Mucosa of descending colon (tissue), 3 donors: Measurements from ENCODE around the gene LRP1B. TPM values are rescaled to one million over a fixed set of nuclear protein-coding genes. Genes with fewer than 3 reads are reported as not detected.

ENCODE experiments used
- ATAC-seq: fragments of 200-7000 bp; cut with Tn5 transposase; one replicate; pipeline ENCODE4 v1.9.1; 2020; ENCODE audit warnings: mild to moderate bottlenecking, moderate library complexity
- DNase-seq, 3 donors: peaks; one replicate each; pipeline ENCODE4 v3.0.0-alpha.2; 2020
- H3K36me3 ChIP-seq: fragments of 200-600 bp; one replicate; pipeline ENCODE4 v1.8.0; 2021; ENCODE audit warnings: low read depth, mild to moderate bottlenecking
- H3K4me1 ChIP-seq: fragments of 200-600 bp; one replicate; pipeline ENCODE4 v1.8.0; 2021; ENCODE audit warnings: low read depth, mild to moderate bottlenecking
- H3K4me3 ChIP-seq: fragments of 200-600 bp; one replicate; pipeline ENCODE4 v1.8.0; 2021; ENCODE audit warnings: mild to moderate bottlenecking
- H3K9me3 ChIP-seq: fragments of 200-600 bp; one replicate; pipeline ENCODE4 v1.8.0; 2021; ENCODE audit warnings: mild to moderate bottlenecking
- CTCF ChIP-seq: fragments of 200-600 bp; IDR thresholded peaks from one replicate; pipeline ENCODE4 v1.8.0; 2022; ENCODE audit warnings: antibody characterized with exemption, mild to moderate bottlenecking
- intact Hi-C, 2 donors: fragments of 100-400 bp; cut with DNase I in 1 of 2; cut with micrococcal nuclease in 1 of 2; formaldehyde crosslinking; loops; one replicate each; pipeline versions ENCODE4 v1.11.0 to v1.11.1; 2022; cut with DNase I, micrococcal nuclease
- total RNA-seq, 3 donors: library from RNA; stranded (reverse); fragmentation: NEBNext Ultra II Directional in 2 of 3; extraction: Animal tissue kit (Norgen Biotek cat#: 25700) in 2 of 3; gene quantifications; one replicate each; pipeline versions ENCODE4 v1.2.1 to v1.2.4, GENCODE V29; 2021 to 2023
- donor health status: DM: no; HTN: no; CAD: no; lungs with moderate emphysema.
- donor health status: DM: no; HTN: no; CAD: no.
- donor health status: DM: no; HTN: yes; CAD: no.

Gene LRP1B
- total RNA-seq, 3 donors from 2014 or later = 0.12 to 1.6 (median 0.20) TPM

- no peak overlapping the region for H3K4me3 ChIP-seq
- H3K4me1 ChIP-seq = no peaks in the 10 kb centered on the region
- no peaks in the 10 kb centered on the region for H3K36me3 ChIP-seq
- DNase-seq (no peak), ATAC-seq (no peak)
- intact Hi-C loops = no loop called here
- no peaks in the 10 kb centered on the region for H3K9me3 ChIP-seq
- no peak for TF ChIP-seq CTCF
These were observed 382.2 kb downstream of the LRP1B start for GRCh38 chr2:141748616-141749015.

GRCh38 chr2:141741652-141742051 is 389.2 kb downstream of the LRP1B start:
- no peak for TF ChIP-seq CTCF
- no peaks in the 10 kb centered on the region for H3K4me1 ChIP-seq
- DNase-seq = no peak
- H3K36me3 ChIP-seq = no peaks in the 10 kb centered on the region
- no peaks in the 10 kb centered on the region for H3K9me3 ChIP-seq
- H3K4me3 ChIP-seq = no peak overlapping the region
- intact Hi-C loops = no loop called here
- no peak for ATAC-seq

GRCh38 chr2:141737492-141738255 is 393.1 kb downstream of the LRP1B start:
- ATAC-seq = no peak
- no peak for DNase-seq
- Histone ChIP-seq H3K9me3 (no peaks in the 10 kb centered on the region), H3K4me3 (no peak overlapping the region), H3K4me1 (no peaks in the 10 kb centered on the region), H3K36me3 (no peaks in the 10 kb centered on the region)
- no peak for TF ChIP-seq CTCF
- intact Hi-C loops = no loop called here

GRCh38 chr2:141736466-141736865 is 394.4 kb downstream of the LRP1B start:
- no peaks in the 10 kb centered on the region for H3K9me3 ChIP-seq
- no peak overlapping the region for H3K4me3 ChIP-seq
- ATAC-seq (no peak), DNase-seq (no peak)
- no peaks in the 10 kb centered on the region for H3K4me1 ChIP-seq
- intact Hi-C loops = no loop called here
- H3K36me3 ChIP-seq = no peaks in the 10 kb centered on the region
- no peak for TF ChIP-seq CTCF

- Histone ChIP-seq H3K4me1 (no peaks in the 10 kb centered on the region), H3K9me3 (no peaks in the 10 kb centered on the region), H3K4me3 (no peak overlapping the region), H3K36me3 (no peaks in the 10 kb centered on the region)
- intact Hi-C loops = no loop called here
- DNase-seq (no peak), ATAC-seq (no peak)
- no peak for TF ChIP-seq CTCF
These were observed 401.9 kb downstream of the LRP1B start for GRCh38 chr2:141728886-141729285.

GRCh38 chr2:141728142-141728541 is 402.7 kb downstream of the LRP1B start:
- no peaks in the 10 kb centered on the region for H3K36me3 ChIP-seq
- ATAC-seq = no peak

More at GRCh38 chr2:141728142-141728541, 402.7 kb downstream of the LRP1B start:
- Histone ChIP-seq H3K4me3 (no peak overlapping the region), H3K9me3 (no peaks in the 10 kb centered on the region), H3K4me1 (no peaks in the 10 kb centered on the region)
- no peak for DNase-seq
- intact Hi-C loops = no loop called here
- TF ChIP-seq CTCF = no peak
